ENCODE measurements around the gene CISTR.

CISTR gene

DNA sequence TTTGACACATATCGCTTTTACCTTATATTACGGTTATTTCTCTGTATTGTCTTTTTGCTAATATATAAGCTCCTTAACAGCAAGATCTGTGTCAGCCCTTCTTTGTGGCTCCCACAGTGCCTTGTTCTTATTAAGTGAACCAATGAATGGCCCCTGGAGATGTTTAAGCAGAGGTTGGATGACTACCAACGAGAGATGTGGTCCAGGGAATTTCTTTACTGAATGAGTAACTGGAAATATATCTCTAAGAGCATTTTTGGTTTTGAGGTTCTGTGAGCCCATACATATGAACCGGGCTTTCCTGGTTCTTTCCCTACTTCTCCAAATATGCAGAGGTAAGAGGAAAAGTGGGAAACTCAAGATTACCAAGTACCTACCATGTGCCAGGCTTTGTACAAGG, 48.0 kb downstream of the CISTR start:
- Histone ChIP-seq H3K27me3 (ENCODE audit: insufficient read depth, low read length, poor library complexity) (peaks cover 46% of the 10 kb centered on the region), H4K20me1 (ENCODE audit: insufficient read depth, low read length) (no peaks in the 10 kb centered on the region), H3K4me1 (ENCODE audit: insufficient read depth, low read length) (no peaks in the 10 kb centered on the region), H3K4me3 (ENCODE audit: low read depth in 1 of 2, low read length in 2 of 2) (no peak overlapping the region), H3K9ac (ENCODE audit: low read depth, low read length) (no peak overlapping the region), H3K36me3 (ENCODE audit: insufficient read depth, low read length) (no peaks in the 10 kb centered on the region), H3K4me2 (ENCODE audit: insufficient read depth, low read length) (no peak overlapping the region), H3K27ac (ENCODE audit: low read length) (no peak overlapping the region), H3K9me3 (ENCODE audit: insufficient read depth, low read length, severe bottlenecking) (no peaks in the 10 kb centered on the region), H3K79me2 (ENCODE audit: insufficient read depth, low read length) (no peaks in the 10 kb centered on the region), H2AFZ (ENCODE audit: low read depth, low read length) (no peak overlapping the region)
- DNase-seq (no peak), ATAC-seq (ENCODE audit: insufficient read depth, low read depth) (no peak)
- no peak for TF ChIP-seq CTCF (IDR thresholded peaks at IDR 0.05; ENCODE audit: borderline replicate concordance, extremely low read depth, low read length, poor library complexity, severe bottlenecking)
- no peak for TF ChIP-seq EZH2 (IDR thresholded peaks at IDR 0.05; ENCODE audit: borderline replicate concordance, low read depth, low read length, severe bottlenecking)

GRCh38 chr12:53701518-53702264, 50.1 kb downstream of the CISTR start:
- H3K4me3 ChIP-seq (ENCODE audit: low read depth in 1 of 2, low read length in 2 of 2): no peak overlapping the region
- H3K4me2 ChIP-seq (ENCODE audit: insufficient read depth, low read length): no peak overlapping the region
- H3K36me3 ChIP-seq (ENCODE audit: insufficient read depth, low read length): no peaks in the 10 kb centered on the region
- no peaks in the 10 kb centered on the region for H3K4me1 ChIP-seq (ENCODE audit: insufficient read depth, low read length)
- H3K27ac ChIP-seq (ENCODE audit: low read length): no peak overlapping the region
- no peaks in the 10 kb centered on the region for H4K20me1 ChIP-seq (ENCODE audit: insufficient read depth, low read length)
- no peak overlapping the region for H2AFZ ChIP-seq (ENCODE audit: low read depth, low read length)
- H3K9ac ChIP-seq (ENCODE audit: low read depth, low read length): no peak overlapping the region
- H3K9me3 ChIP-seq (ENCODE audit: insufficient read depth, low read length, severe bottlenecking): no peaks in the 10 kb centered on the region
- peak; percentile 78 for DNase-seq
- ATAC-seq (ENCODE audit: insufficient read depth, low read depth): peak; percentile 99
- peaks cover 56% of the 10 kb centered on the region for H3K27me3 ChIP-seq (ENCODE audit: insufficient read depth, low read length, poor library complexity)
- no peaks in the 10 kb centered on the region for H3K79me2 ChIP-seq (ENCODE audit: insufficient read depth, low read length)
- no peak for TF ChIP-seq EZH2 (IDR thresholded peaks at IDR 0.05; ENCODE audit: borderline replicate concordance, low read depth, low read length, severe bottlenecking)
- peak; percentile 98 for TF ChIP-seq CTCF (IDR thresholded peaks at IDR 0.05; ENCODE audit: borderline replicate concordance, extremely low read depth, low read length, poor library complexity, severe bottlenecking)

- Histone ChIP-seq H3K27me3 (ENCODE audit: insufficient read depth, low read length, poor library complexity) (peaks cover 63% of the 10 kb centered on the region), H4K20me1 (ENCODE audit: insufficient read depth, low read length) (no peaks in the 10 kb centered on the region), H2AFZ (ENCODE audit: low read depth, low read length) (no peak overlapping the region), H3K27ac (ENCODE audit: low read length) (no peak overlapping the region), H3K9me3 (ENCODE audit: insufficient read depth, low read length, severe bottlenecking) (no peaks in the 10 kb centered on the region), H3K36me3 (ENCODE audit: insufficient read depth, low read length) (no peaks in the 10 kb centered on the region), H3K4me2 (ENCODE audit: insufficient read depth, low read length) (no peak overlapping the region), H3K4me3 (ENCODE audit: low read depth in 1 of 2, low read length in 2 of 2) (no peak overlapping the region), H3K4me1 (ENCODE audit: insufficient read depth, low read length) (no peaks in the 10 kb centered on the region), H3K79me2 (ENCODE audit: insufficient read depth, low read length) (no peaks in the 10 kb centered on the region), H3K9ac (ENCODE audit: low read depth, low read length) (no peak overlapping the region)
- ATAC-seq (ENCODE audit: insufficient read depth, low read depth) (no peak), DNase-seq (no peak)
- TF ChIP-seq EZH2 (IDR thresholded peaks at IDR 0.05; ENCODE audit: borderline replicate concordance, low read depth, low read length, severe bottlenecking) (no peak), CTCF (IDR thresholded peaks at IDR 0.05; ENCODE audit: borderline replicate concordance, extremely low read depth, low read length, poor library complexity, severe bottlenecking) (no peak)
Measured at GRCh38 chr12:53700567-53700966, 51.2 kb downstream of the CISTR start.

All from DND-41 (cell line).